MM.1S (cell line): ENCODE results near the gene RICTOR.

ENCODE experiments used
- DNase-seq: peaks from one replicate; pipeline ENCODE4 v3.0.0-alpha.2; 2015
- H2AFZ ChIP-seq: fragments of 300-600 bp; sonication (generic); 2 replicates; pipeline ENCODE4 v1.6.0; 2016; ENCODE audit warnings: antibody characterized with exemption, low read length
- H3F3A ChIP-seq: fragments of 300-600 bp; sonication (generic); 2 replicates; pipeline ENCODE4 v1.6.1; 2016; ENCODE audit warnings: mild to moderate bottlenecking, antibody characterized with exemption, low read length, moderate library complexity, mixed read lengths; ENCODE audit not compliant: insufficient read depth
- H3K27ac ChIP-seq: fragments of 300-600 bp; sonication (generic); 2 replicates; pipeline ENCODE4 v1.5.1; 2016; ENCODE audit warnings: mild to moderate bottlenecking, low read length
- H3K27me3 ChIP-seq: fragments of 300-600 bp; sonication (generic); replicated peaks from 2 replicates; pipeline ENCODE4 v1.6.0; 2016; ENCODE audit warnings: low read length; ENCODE audit not compliant: insufficient read depth
- H3K36me3 ChIP-seq: fragments of 300-600 bp; sonication (generic); replicated peaks from 2 replicates; pipeline ENCODE4 v1.6.1; 2016; ENCODE audit warnings: mild to moderate bottlenecking, low read length, mixed read lengths; ENCODE audit not compliant: insufficient read depth
- H3K4me1 ChIP-seq: fragments of 300-600 bp; sonication (generic); 2 replicates; pipeline ENCODE4 v1.6.1; 2016; ENCODE audit warnings: low read length, mixed read lengths
- H3K4me2 ChIP-seq: fragments of 300-600 bp; sonication (generic); 2 replicates; pipeline ENCODE4 v1.6.0; 2016; ENCODE audit warnings: low read depth, low read length
- H3K4me3 ChIP-seq: fragments of 300-600 bp; sonication (generic); 2 replicates; pipeline ENCODE4 v1.5.1; 2016; ENCODE audit warnings: low read length, mixed read lengths
- H3K79me2 ChIP-seq: fragments of 300-600 bp; sonication (generic); 2 replicates; pipeline ENCODE4 v1.6.1; 2016; ENCODE audit warnings: mixed run types, low read length, mixed read lengths
- H3K9ac ChIP-seq: fragments of 300-600 bp; sonication (generic); 2 replicates; pipeline ENCODE4 v1.6.1; 2016; ENCODE audit warnings: low read length, mixed read lengths
- H3K9me2 ChIP-seq: fragments of 300-600 bp; sonication (generic); replicated peaks from 2 replicates; pipeline ENCODE4 v1.6.1; 2016; ENCODE audit warnings: mild to moderate bottlenecking, low read length, mixed read lengths; ENCODE audit not compliant: insufficient read depth
- H3K9me3 ChIP-seq: fragments of 300-600 bp; sonication (generic); replicated peaks from 2 replicates; pipeline ENCODE4 v1.6.1; 2016; ENCODE audit warnings: mild to moderate bottlenecking, low read length, mixed read lengths; ENCODE audit not compliant: insufficient read depth
- H4K20me1 ChIP-seq: fragments of 300-600 bp; sonication (generic); 2 replicates; pipeline ENCODE4 v1.6.1; 2016; ENCODE audit warnings: mild to moderate bottlenecking, low read length, moderate library complexity, mixed read lengths; ENCODE audit not compliant: insufficient read depth
- EZH2 ChIP-seq: fragments of 300-600 bp; sonication (generic); optimal IDR thresholded peaks from 2 replicates; pipeline ENCODE3; 2017; ENCODE audit warnings: low read depth, mild to moderate bottlenecking, antibody characterized with exemption, low read length, mixed read lengths
- EZH2phosphoT487 ChIP-seq: fragments of 300-600 bp; sonication (generic); IDR thresholded peaks from 2 replicates; pipeline ENCODE4 v1.6.1; 2018; ENCODE audit warnings: antibody characterized with exemption, low read length
- TF ChIP-seq, protein P1 (sequence below): fragments of 300-600 bp; sonication (generic); IDR thresholded peaks from 2 replicates; pipeline ENCODE4 v1.5.1; 2016; ENCODE audit warnings: antibody characterized with exemption, low read length, mixed read lengths

The RICTOR gene

DNA sequence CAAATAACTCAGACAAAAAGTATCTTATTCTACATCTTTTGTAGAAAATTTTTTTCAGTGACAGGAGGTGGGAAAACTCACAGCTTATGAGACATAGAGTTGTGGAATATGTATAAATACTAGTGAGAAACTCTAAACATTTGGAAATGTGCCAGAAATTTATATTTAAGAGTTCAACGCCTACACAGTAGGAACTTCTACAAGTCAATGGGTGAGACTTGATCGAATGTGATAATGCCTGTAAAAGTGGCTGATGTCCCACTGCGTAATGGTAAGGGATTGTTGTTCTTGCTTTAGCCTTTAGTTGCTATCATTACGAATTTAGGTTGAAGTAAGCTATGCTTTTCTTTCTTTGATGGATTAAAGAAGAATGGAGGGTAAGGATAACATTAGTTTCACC is 40.0 kb upstream of the RICTOR start:
- H3K27me3 ChIP-seq: no peaks in the 10 kb centered on the region
- no peak overlapping the region for H3K9ac ChIP-seq
- no peaks in the 10 kb centered on the region for H3K9me3 ChIP-seq
- no peak overlapping the region for H3K4me2 ChIP-seq
- H3K27ac ChIP-seq: no peak overlapping the region
- no peaks in the 10 kb centered on the region for H3K9me2 ChIP-seq
- no peak overlapping the region for H2AFZ ChIP-seq
- no peaks in the 10 kb centered on the region for H3K4me1 ChIP-seq
- no peaks in the 10 kb centered on the region for H3K79me2 ChIP-seq
- no peak for DNase-seq
- H3K36me3 ChIP-seq: no peaks in the 10 kb centered on the region
- TF ChIP-seq, protein P1, sequence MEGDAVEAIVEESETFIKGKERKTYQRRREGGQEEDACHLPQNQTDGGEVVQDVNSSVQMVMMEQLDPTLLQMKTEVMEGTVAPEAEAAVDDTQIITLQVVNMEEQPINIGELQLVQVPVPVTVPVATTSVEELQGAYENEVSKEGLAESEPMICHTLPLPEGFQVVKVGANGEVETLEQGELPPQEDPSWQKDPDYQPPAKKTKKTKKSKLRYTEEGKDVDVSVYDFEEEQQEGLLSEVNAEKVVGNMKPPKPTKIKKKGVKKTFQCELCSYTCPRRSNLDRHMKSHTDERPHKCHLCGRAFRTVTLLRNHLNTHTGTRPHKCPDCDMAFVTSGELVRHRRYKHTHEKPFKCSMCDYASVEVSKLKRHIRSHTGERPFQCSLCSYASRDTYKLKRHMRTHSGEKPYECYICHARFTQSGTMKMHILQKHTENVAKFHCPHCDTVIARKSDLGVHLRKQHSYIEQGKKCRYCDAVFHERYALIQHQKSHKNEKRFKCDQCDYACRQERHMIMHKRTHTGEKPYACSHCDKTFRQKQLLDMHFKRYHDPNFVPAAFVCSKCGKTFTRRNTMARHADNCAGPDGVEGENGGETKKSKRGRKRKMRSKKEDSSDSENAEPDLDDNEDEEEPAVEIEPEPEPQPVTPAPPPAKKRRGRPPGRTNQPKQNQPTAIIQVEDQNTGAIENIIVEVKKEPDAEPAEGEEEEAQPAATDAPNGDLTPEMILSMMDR: no peak
- TF ChIP-seq EZH2phosphoT487 (no peak), EZH2 (no peak)
- H3F3A ChIP-seq: no peaks in the 10 kb centered on the region
- H3K4me3 ChIP-seq: no peak overlapping the region
- no peaks in the 10 kb centered on the region for H4K20me1 ChIP-seq

DNA sequence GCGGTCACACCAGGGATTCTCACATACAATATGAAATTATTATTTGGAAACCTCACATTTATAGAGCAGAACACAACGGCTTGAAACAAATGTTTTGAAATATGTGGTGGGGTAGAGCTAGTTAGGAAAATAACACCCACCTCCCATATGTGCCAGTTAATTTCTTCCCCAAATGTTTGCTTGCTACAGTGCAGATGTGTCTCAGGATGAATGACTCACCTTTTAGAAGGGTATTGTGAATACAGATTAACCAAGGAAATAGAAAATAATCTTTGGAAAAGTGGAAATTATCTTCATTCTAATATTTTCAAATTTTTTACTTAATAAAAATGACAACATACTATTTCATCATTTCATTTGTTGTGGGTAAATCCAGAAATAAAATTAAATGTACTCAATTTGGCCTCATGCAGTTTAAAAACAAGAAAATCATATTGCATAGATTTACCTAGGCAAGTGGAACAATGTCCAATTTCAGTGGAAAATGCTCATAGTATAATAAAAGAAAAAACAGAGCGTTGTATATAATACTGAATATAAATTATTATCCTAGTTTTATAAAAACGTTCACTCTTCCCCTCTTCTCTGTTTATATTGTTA is 39.3 kb upstream of the RICTOR start:
- no peaks in the 10 kb centered on the region for H3K36me3 ChIP-seq
- H3K79me2 ChIP-seq: no peaks in the 10 kb centered on the region
- H4K20me1 ChIP-seq: no peaks in the 10 kb centered on the region
- H2AFZ ChIP-seq: no peak overlapping the region
- DNase-seq: no peak
- no peak overlapping the region for H3K4me3 ChIP-seq
- no peak overlapping the region for H3K9ac ChIP-seq
- TF ChIP-seq EZH2phosphoT487: no peak
- TF ChIP-seq EZH2: no peak
- TF ChIP-seq, protein P1: no peak
- no peaks in the 10 kb centered on the region for H3K27me3 ChIP-seq
- no peaks in the 10 kb centered on the region for H3K9me2 ChIP-seq
- H3K4me2 ChIP-seq: no peak overlapping the region
- H3K9me3 ChIP-seq: no peaks in the 10 kb centered on the region
- no peaks in the 10 kb centered on the region for H3K4me1 ChIP-seq
- no peak overlapping the region for H3K27ac ChIP-seq
- H3F3A ChIP-seq: no peaks in the 10 kb centered on the region

DNA sequence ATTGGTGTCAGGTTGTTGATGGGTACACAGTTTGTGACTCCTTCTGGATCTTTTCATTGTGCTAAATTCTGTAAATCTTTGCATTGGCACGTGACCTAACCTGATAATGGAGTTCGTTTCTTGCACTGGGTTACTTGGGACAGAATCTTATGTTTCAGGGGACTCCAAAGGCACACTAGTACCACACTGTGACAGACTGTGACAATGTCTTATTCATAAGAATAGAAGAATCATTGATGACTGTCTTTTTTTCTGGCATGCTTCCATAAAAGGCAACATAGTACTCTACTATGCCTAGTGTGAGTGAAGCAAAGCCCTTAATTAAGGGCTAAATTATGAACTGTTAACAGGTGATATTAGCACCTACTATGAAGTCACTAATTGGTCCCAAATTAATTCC is 35.4 kb upstream of the RICTOR start:
- Histone ChIP-seq H3K27me3 (no peaks in the 10 kb centered on the region), H3K4me2 (no peak overlapping the region), H3K9me2 (no peaks in the 10 kb centered on the region), H3K79me2 (no peaks in the 10 kb centered on the region), H3K4me3 (no peak overlapping the region), H3F3A (no peaks in the 10 kb centered on the region), H3K9ac (no peak overlapping the region), H4K20me1 (no peaks in the 10 kb centered on the region), H3K9me3 (no peaks in the 10 kb centered on the region), H3K27ac (no peak overlapping the region), H3K4me1 (no peaks in the 10 kb centered on the region), H2AFZ (no peak overlapping the region), H3K36me3 (no peaks in the 10 kb centered on the region)
- TF ChIP-seq EZH2phosphoT487 (no peak), EZH2 (no peak)
- TF ChIP-seq, protein P1: no peak
- DNase-seq: no peak
